Ascending aorta (tissue), 2 donors: Measurements from ENCODE around the gene BLACAT1. TPM values are rescaled to one million over a fixed set of nuclear protein-coding genes. Genes with fewer than 3 reads are reported as not detected.

Experiments used
- DNase-seq, 2 donors: peaks; one replicate each; pipeline ENCODE4 v3.0.0-alpha.2; 2019; ENCODE audit warnings: low spot score in 2 of 2
- H3K27ac ChIP-seq, 2 donors: fragments of 200-600 bp; sonication (generic); one replicate each; pipeline ENCODE4 v1.5.1; 2016 to 2017; ENCODE audit warnings: mild to moderate bottlenecking in 1 of 2
- H3K27me3 ChIP-seq: fragments of 200-600 bp; sonication (generic); one replicate; pipeline ENCODE4 v1.5.1; 2017
- H3K36me3 ChIP-seq, 2 donors: fragments of 200-600 bp; sonication (generic); one replicate each; pipeline ENCODE4 v1.5.1; 2016
- H3K4me1 ChIP-seq, 2 donors: fragments of 200-600 bp; sonication (generic); one replicate each; pipeline ENCODE4 v1.5.1; 2016 to 2017; ENCODE audit warnings: mild to moderate bottlenecking in 1 of 2
- H3K4me3 ChIP-seq, 2 donors: fragments of 200-600 bp; sonication (generic); one replicate each; pipeline ENCODE4 v1.5.1; 2016 to 2017; ENCODE audit warnings: mild to moderate bottlenecking in 1 of 2
- H3K9me3 ChIP-seq, 2 donors: fragments of 200-600 bp; sonication (generic); one replicate each; pipeline ENCODE4 v1.5.1; 2016
- CTCF ChIP-seq, 3 experiments: fragments of 200-600 bp in 2 of 3; fragments of 450-650 bp in 1 of 3; sonication (generic) in 2 of 3; IDR thresholded peaks; one replicate each; pipeline ENCODE4 v1.5.1; 2016 to 2019; ENCODE audit warnings: antibody characterized with exemption in 3 of 3, mild to moderate bottlenecking in 1 of 3, moderate library complexity in 1 of 3
- intact Hi-C: fragments of 100-400 bp; cut with DNase I; formaldehyde crosslinking; loops from one replicate; pipeline ENCODE4 v1.15.1; 2023
- total RNA-seq: library from RNA; depleted of rRNA; stranded (reverse); fragments of >200 nt; gene quantifications from one replicate; pipeline ENCODE4 v1.1.0, GENCODE V29; 2016

Gene BLACAT1
- total RNA-seq, 1 donor from 2014 or later = not detected

DNA sequence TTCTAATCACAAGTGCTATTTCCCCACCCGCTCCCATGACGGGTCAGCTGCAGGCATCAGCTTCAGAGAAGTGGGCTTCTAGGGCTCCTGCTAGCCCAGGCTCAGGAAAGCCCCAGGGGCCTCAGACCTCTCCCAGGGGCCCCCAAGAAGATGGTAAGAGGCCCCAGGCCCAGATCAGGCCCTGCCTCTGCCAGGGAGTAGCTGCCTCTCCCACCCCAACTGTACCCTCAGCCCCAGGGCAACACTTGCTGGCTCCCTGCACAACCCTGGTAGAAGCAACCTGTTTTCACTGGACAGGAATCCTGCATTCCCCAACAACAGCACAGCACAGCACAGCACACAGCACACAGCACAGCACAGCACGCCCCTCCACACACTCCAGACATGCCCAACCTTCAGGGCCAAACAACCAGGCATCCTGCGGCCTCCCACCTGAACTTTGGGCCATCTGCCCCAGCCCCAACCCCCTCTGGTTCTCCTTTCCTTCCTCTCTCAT is 6.5 kb downstream of the BLACAT1 start:
- DNase-seq = no peak
- TF ChIP-seq CTCF (IDR thresholded peaks at IDR 0.05) = no peak
- H3K9me3 ChIP-seq = no peaks in the 10 kb centered on the region
- no peak overlapping the region for H3K27ac ChIP-seq
- H3K4me3 ChIP-seq = no peak overlapping the region
- peaks cover 6% of the 10 kb centered on the region for H3K27me3 ChIP-seq
- peaks cover 0 to 5% of the 10 kb centered on the region in 2 donors for H3K4me1 ChIP-seq
- intact Hi-C loops = no loop called here
- no peaks in the 10 kb centered on the region for H3K36me3 ChIP-seq

- intact Hi-C loops = no loop called here
- H3K27me3 ChIP-seq = peaks cover 6% of the 10 kb centered on the region
Observed at GRCh38 chr1:205448540-205449253, 7.1 kb downstream of the BLACAT1 start.

DNA sequence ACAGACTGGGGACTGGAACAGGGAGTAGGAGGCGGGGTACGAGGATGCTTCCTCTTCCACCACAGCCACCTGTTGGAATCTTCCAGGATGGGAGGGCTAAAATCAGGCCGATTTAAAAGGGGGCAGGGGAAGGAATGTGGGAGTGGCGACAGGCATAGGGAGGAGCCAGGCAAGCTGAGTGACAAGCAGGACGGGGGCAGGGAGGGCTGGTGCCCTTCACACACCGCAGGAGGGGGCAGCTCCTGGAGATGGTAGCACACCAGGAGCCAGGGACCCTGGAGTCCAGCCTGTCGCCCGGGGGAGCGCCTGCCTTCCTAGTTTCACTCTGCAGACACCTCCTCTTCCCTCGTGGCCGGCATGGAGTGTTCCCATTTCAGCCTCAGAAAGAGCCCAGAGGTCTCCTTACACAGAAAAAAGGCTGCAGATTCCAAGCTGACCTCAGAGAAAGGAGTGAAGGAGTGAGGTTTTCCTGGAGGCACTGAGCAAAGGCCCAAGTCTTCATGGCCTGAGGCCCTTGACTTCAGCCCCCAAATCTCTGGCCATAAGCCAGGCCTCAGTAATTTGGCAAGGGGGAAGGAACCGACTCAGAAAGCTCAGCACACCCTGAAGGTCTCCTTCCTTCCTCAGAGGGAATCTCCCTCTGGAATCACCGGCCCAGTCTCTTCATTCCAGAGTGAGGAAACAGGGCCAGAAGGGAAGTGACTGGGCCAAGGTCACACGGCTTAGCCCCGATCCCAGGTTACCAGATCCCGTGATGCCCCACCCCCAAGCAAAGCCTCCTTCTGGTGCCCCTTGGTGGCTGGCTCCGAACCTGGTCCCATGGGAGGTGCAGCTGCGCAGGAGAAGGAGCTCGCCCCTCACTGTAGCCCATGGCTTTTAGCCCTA is 8.1 kb downstream of the BLACAT1 start:
- H3K4me1 ChIP-seq = peaks cover 0 to 5% of the 10 kb centered on the region in 2 donors
- intact Hi-C loops = no loop called here
- no peak overlapping the region for H3K4me3 ChIP-seq
- no peak overlapping the region for H3K27ac ChIP-seq
- H3K9me3 ChIP-seq = no peaks in the 10 kb centered on the region
- H3K27me3 ChIP-seq = no peaks in the 10 kb centered on the region
- DNase-seq = no peak
- no peak for TF ChIP-seq CTCF (IDR thresholded peaks at IDR 0.05)
- H3K36me3 ChIP-seq = no peaks in the 10 kb centered on the region

More at GRCh38 chr1:205448540-205449253, 7.1 kb downstream of the BLACAT1 start:
- TF ChIP-seq CTCF (IDR thresholded peaks at IDR 0.05) = no peak
- no peak overlapping the region for H3K4me3 ChIP-seq
- no peaks in the 10 kb centered on the region for H3K9me3 ChIP-seq
- H3K36me3 ChIP-seq = no peaks in the 10 kb centered on the region
- H3K27ac ChIP-seq = no peak overlapping the region
- DNase-seq = no peak
- peaks cover 0 to 5% of the 10 kb centered on the region in 2 donors for H3K4me1 ChIP-seq

DNA sequence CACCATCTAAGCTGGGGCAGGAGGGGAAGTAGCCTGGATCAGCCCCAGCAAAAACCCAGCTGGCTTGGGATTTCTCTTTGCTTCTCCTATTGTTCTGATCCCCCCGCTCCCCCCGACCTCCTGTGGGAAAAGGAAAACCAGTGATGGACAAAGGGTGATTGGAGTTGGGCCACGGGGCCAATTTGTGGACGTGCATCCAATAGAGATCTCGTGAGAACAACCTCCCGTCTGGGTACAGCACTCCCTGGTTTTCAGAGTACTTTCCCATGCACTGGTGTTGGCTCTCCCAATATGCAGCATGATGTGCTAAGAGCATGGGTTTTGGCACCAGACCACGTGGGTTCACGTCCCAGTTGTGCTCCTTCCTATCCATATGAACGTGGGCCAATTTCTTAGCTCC is 9.0 kb downstream of the BLACAT1 start:
- intact Hi-C loops = no loop called here
- Histone ChIP-seq H3K36me3 (no peaks in the 10 kb centered on the region), H3K27me3 (no peaks in the 10 kb centered on the region), H3K4me1 (peaks cover 0 to 5% of the 10 kb centered on the region in 2 donors), H3K9me3 (no peaks in the 10 kb centered on the region), H3K4me3 (no peak overlapping the region), H3K27ac (no peak overlapping the region)
- no peak for TF ChIP-seq CTCF (IDR thresholded peaks at IDR 0.05)
- DNase-seq = no peak

- H3K4me1 ChIP-seq = peaks cover 0 to 5% of the 10 kb centered on the region in 2 donors
- no peaks in the 10 kb centered on the region for H3K27me3 ChIP-seq
- H3K36me3 ChIP-seq = no peaks in the 10 kb centered on the region
- peak overlapping the region in 1 of 2 donors; percentile 64 for H3K4me3 ChIP-seq
- no peaks in the 10 kb centered on the region for H3K9me3 ChIP-seq
- no peak for TF ChIP-seq CTCF (IDR thresholded peaks at IDR 0.05)
- H3K27ac ChIP-seq = peak overlapping the region in 1 of 2 donors; percentile 49
- intact Hi-C loops = no loop called here
- no peak for DNase-seq
Observed at GRCh38 chr1:205445646-205445935, 10.3 kb downstream of the BLACAT1 start.
